Fibroblast of lung (primary cell): ENCODE data around the gene CBFA2T3. TPM values are rescaled to one million over a fixed set of nuclear protein-coding genes. Genes with fewer than 3 reads are reported as not detected.

ENCODE experiments used
- DNase-seq, 2 donors: peaks; one replicate each; pipeline versions ENCODE4 v3.0.0 to v3.0.0-alpha.2; 2010; ENCODE audit warnings: low read depth in 2 of 2
- H2AFZ ChIP-seq: 2 replicates; pipeline ENCODE4 v1.5.1; 2012; ENCODE audit warnings: low read length, control low read depth, inconsistent platforms
- H3K27ac ChIP-seq: 2 replicates; pipeline ENCODE4 v1.5.1; 2011; ENCODE audit warnings: low read length, control low read depth; ENCODE audit not compliant: insufficient read depth
- H3K27me3 ChIP-seq: 2 replicates; pipeline ENCODE4 v1.5.1; 2011; ENCODE audit warnings: mild to moderate bottlenecking, low read length; ENCODE audit not compliant: control insufficient read depth, insufficient read depth
- H3K36me3 ChIP-seq: 2 replicates; pipeline ENCODE4 v1.5.1; 2011; ENCODE audit warnings: low read length; ENCODE audit not compliant: control insufficient read depth, insufficient read depth
- H3K4me1 ChIP-seq: 2 replicates; pipeline ENCODE4 v1.5.1; 2011; ENCODE audit warnings: low read length; ENCODE audit not compliant: control insufficient read depth, insufficient read depth; ENCODE audit errors: extremely low read depth
- H3K4me2 ChIP-seq: 2 replicates; pipeline ENCODE4 v1.5.1; 2011; ENCODE audit warnings: low read length, control low read depth; ENCODE audit not compliant: insufficient read depth; ENCODE audit errors: extremely low read depth
- H3K4me3 ChIP-seq, 4 experiments: fragments of 200-600 bp in 1 of 4; sonication (generic) in 1 of 4; replicated peaks in 1 of 4; 2 replicates each; pipeline ENCODE4 v1.5.1; 2011 to 2016; ENCODE audit warnings: low read length in 4 of 4, low read depth in 3 of 4, mild to moderate bottlenecking in 3 of 4, control low read depth in 2 of 4, inconsistent platforms in 1 of 4, mixed read lengths in 1 of 4; ENCODE audit not compliant: insufficient read depth in 1 of 4; ENCODE audit errors: control extremely low read depth in 1 of 4
- H3K79me2 ChIP-seq: 2 replicates; pipeline ENCODE4 v1.5.1; 2012; ENCODE audit warnings: mild to moderate bottlenecking, low read length, inconsistent platforms; ENCODE audit not compliant: control insufficient read depth, insufficient read depth
- H3K9ac ChIP-seq: 2 replicates; pipeline ENCODE4 v1.5.1; 2011; ENCODE audit warnings: mild to moderate bottlenecking, low read length, control low read depth; ENCODE audit not compliant: insufficient read depth
- H3K9me3 ChIP-seq: 2 replicates; pipeline ENCODE4 v1.5.1; 2012; ENCODE audit warnings: low read depth, low read length; ENCODE audit not compliant: control insufficient read depth, insufficient read depth
- H4K20me1 ChIP-seq: 2 replicates; pipeline ENCODE4 v1.5.1; 2011; ENCODE audit warnings: low read length; ENCODE audit not compliant: control insufficient read depth, insufficient read depth; ENCODE audit errors: extremely low read depth
- CTCF ChIP-seq, 2 donors: IDR thresholded peaks in 1 of 2; conservative IDR thresholded peaks in 1 of 2; 1 replicate in 1 of 2; 2 replicates in 1 of 2; pipeline ENCODE4 v1.5.1; 2011 to 2012; ENCODE audit warnings: low read length in 2 of 2, control low read depth in 1 of 2, inconsistent platforms in 1 of 2, low read depth in 1 of 2, mild to moderate bottlenecking in 1 of 2
- EZH2 ChIP-seq: IDR thresholded peaks from 2 replicates; pipeline ENCODE4 v1.5.1; 2012; ENCODE audit warnings: low read length, control low read depth, mild to moderate bottlenecking; ENCODE audit errors: missing control alignments
- polyA plus RNA-seq, 2 donors: library from polyadenylated mRNA; depleted of rRNA in 1 of 2; stranded (reverse) in 1 of 2; unstranded in 1 of 2; fragments of >200 nt; gene quantifications; 2 replicates each; pipeline ENCODE4 v1.2.1, GENCODE V29; 2011 to 2012; ENCODE audit warnings: missing spikeins in 1 of 2
- total RNA-seq: library from RNA; depleted of rRNA; stranded (reverse); fragments of >200 nt; gene quantifications from 2 replicates; pipeline ENCODE4 v1.2.1, GENCODE V29; 2014

The CBFA2T3 gene
- total and polyA plus RNA-seq, 2 donors (not counting 1 experiment from before 2014, with no cell fraction given), result under 0.01 to 0.05 TPM

DNA sequence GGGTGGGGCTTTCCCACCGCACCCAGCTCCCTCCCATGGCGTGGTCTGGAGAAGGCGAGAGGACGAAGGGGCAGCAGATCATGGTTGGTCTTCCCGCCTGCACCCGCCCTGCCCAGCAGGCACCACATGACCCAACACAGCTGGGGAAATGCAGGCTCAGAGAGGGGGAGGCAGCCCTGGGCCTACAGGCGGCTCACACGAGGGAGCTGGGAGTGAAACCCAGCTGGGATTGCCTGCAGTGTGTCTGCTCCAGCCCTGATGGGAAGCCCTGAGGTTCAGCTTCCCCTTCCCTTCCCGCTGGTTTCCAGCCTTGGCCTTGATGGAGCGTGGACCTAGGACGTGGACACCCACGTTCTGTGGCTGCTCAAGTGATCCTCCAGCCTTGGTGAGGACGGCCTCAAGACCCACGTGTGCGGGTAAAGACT lies 90.6 kb downstream of the CBFA2T3 start:
- H3K4me2 ChIP-seq, result no peak overlapping the region
- no peaks in the 10 kb centered on the region for H3K79me2 ChIP-seq
- H2AFZ ChIP-seq, result no peak overlapping the region
- DNase-seq, result peak in 1 of 2 donors; percentile 26
- no peaks in the 10 kb centered on the region for H4K20me1 ChIP-seq
- H3K27ac ChIP-seq, result peak overlapping the region; percentile 16
- no peak for TF ChIP-seq EZH2
- TF ChIP-seq CTCF (conservative IDR thresholded peaks at IDR 0.05 in 1 of 2, IDR thresholded peaks at IDR 0.05 in 1 of 2; ENCODE audit: low read depth in 1 of 2, low read length in 2 of 2), result no peak
- H3K9me3 ChIP-seq, result no peaks in the 10 kb centered on the region
- peak overlapping the region; percentile 8 for H3K9ac ChIP-seq
- no peak overlapping the region for H3K4me3 ChIP-seq
- peaks cover 17% of the 10 kb centered on the region for H3K4me1 ChIP-seq
- no peaks in the 10 kb centered on the region for H3K36me3 ChIP-seq
- no peaks in the 10 kb centered on the region for H3K27me3 ChIP-seq

DNA sequence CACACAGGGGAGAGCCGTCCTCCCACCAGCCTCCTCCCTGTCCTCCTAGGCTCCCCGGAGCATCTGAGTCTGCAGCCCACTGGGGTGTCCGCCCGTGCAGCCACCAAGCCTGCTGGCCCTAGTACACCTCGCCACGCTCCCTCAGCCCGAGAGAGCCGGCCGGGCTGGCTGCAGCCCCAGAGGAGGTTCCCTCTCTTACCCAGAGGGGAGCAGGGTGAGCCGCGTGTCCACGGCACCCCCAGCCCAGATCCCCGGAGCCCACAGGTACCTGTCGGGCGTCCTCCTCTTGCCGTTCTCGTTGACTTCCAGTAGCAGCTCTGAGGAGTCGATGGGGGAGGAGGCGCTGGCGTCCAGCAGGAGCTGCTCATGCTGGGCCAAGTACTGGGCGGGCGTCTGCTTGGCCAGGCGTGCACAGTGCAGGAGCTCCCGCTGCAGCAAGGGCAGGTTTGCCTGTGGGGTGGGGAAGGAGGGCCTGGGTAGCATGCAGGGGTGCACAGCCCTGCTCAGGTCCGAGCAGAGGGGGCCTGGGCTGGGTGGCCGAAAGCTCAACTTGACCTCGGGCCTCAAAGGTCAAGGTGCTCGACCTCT lies 91.2 kb downstream of the CBFA2T3 start:
- no peaks in the 10 kb centered on the region for H3K9me3 ChIP-seq
- no peak overlapping the region for H3K4me2 ChIP-seq

More for the DNA sequence above, 91.2 kb downstream of the CBFA2T3 start:
- Histone ChIP-seq H3K9ac (no peak overlapping the region), H3K4me3 (no peak overlapping the region), H4K20me1 (no peaks in the 10 kb centered on the region), H3K27me3 (no peaks in the 10 kb centered on the region), H3K4me1 (peaks cover 17% of the 10 kb centered on the region), H3K27ac (no peak overlapping the region), H2AFZ (no peak overlapping the region), H3K79me2 (no peaks in the 10 kb centered on the region), H3K36me3 (no peaks in the 10 kb centered on the region)
- no peak for DNase-seq
- TF ChIP-seq EZH2, result no peak
- TF ChIP-seq CTCF (conservative IDR thresholded peaks at IDR 0.05 in 1 of 2, IDR thresholded peaks at IDR 0.05 in 1 of 2; ENCODE audit: low read depth in 1 of 2, low read length in 2 of 2), result no peak
